ENCODE results near the gene SCGB1A1. TPM values are rescaled to one million over a fixed set of nuclear protein-coding genes. Genes with fewer than 3 reads are reported as not detected.

The SCGB1A1 gene
- polyA plus RNA-seq, 1 of the 3 experiments (the other 2 are of a cell fraction), result not detected

DNA sequence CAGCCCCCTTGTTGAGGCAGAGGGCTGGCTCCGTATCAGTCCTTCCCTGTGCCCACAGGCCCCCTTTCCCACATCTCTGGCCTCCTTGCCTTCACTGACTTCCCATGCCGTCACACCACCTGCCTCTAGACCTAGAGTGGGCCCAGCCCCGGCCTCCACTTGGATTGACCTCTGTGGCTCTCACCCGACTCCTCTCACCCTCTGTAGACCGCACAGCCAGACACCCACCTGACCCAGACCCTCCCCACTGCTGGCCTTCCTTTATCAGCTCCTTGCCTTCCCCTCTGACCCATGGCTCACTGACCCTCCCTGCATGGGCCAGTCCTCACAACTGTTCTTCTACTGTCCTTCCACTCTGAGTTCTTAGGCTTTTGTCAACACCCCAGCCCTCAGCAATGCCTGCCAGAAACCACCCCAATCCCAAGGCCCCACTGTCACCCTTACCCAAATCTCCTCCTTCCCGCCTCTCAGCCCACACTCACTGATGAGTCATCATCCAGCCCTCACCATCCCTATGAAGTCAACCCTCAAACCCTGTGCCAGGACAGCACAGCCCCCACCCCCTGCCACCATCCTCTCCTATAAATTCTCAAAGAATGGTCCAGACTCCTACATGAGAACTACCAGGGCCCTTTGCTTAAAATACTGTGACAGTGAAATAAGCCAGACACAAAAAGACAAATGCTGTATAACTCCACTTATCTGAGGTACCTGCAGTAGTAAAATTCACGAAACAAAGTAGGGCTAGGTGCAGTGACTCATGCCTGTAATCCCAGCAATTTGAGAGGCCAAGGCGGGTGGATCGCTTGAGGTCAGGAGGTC lies 53.4 kb downstream of the SCGB1A1 start (continued):
- TF ChIP-seq, protein P1, sequence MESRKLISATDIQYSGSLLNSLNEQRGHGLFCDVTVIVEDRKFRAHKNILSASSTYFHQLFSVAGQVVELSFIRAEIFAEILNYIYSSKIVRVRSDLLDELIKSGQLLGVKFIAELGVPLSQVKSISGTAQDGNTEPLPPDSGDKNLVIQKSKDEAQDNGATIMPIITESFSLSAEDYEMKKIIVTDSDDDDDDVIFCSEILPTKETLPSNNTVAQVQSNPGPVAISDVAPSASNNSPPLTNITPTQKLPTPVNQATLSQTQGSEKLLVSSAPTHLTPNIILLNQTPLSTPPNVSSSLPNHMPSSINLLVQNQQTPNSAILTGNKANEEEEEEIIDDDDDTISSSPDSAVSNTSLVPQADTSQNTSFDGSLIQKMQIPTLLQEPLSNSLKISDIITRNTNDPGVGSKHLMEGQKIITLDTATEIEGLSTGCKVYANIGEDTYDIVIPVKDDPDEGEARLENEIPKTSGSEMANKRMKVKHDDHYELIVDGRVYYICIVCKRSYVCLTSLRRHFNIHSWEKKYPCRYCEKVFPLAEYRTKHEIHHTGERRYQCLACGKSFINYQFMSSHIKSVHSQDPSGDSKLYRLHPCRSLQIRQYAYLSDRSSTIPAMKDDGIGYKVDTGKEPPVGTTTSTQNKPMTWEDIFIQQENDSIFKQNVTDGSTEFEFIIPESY (IDR thresholded peaks at IDR 0.05; ENCODE audit: borderline replicate concordance, low read depth), result no peak
- TF ChIP-seq CHD2 (IDR thresholded peaks at IDR 0.05; ENCODE audit: low read length, partially characterized antibody) (no peak), RXRA (IDR thresholded peaks at IDR 0.05; ENCODE audit: borderline replicate concordance, low read depth) (peak; percentile 51; the same call in 1 of the 2 replicates), GABPA (IDR thresholded peaks at IDR 0.05; ENCODE audit: low read depth) (no peak), RAD21 (IDR thresholded peaks at IDR 0.05; ENCODE audit: low read length) (no peak), TCF12 (IDR thresholded peaks at IDR 0.05) (peak; percentile 97), FOXM1 (IDR thresholded peaks at IDR 0.05; ENCODE audit: low read depth) (no peak)

Other genes with a start within 250 kb of the SCGB1A1 start
- gene SCGB1D1, start 228.8 kb upstream of the SCGB1A1 start, polyA plus RNA-seq (2012; rRNA removed), result not detected in 2 replicates
- gene SCGB2A1, start 210.4 kb upstream of the SCGB1A1 start, polyA plus RNA-seq (2012; rRNA removed), result not detected in 2 replicates
- gene SCGB1D2, start 176.8 kb upstream of the SCGB1A1 start, polyA plus RNA-seq (2012; rRNA removed), result not detected in 2 replicates
- not detected in 2 replicates for gene SCGB2A2, start 148.9 kb upstream of the SCGB1A1 start, polyA plus RNA-seq (2012; rRNA removed)
- not detected in 2 replicates for gene SCGB1D4, start 120.0 kb upstream of the SCGB1A1 start, polyA plus RNA-seq (2012; rRNA removed)
- 2.6 and 4.3 TPM in 2 replicates for gene ASRGL1, start 81.6 kb upstream of the SCGB1A1 start, polyA plus RNA-seq (2012; rRNA removed)
- gene AHNAK, start 127.8 kb downstream of the SCGB1A1 start, polyA plus RNA-seq (2012; rRNA removed), result 57.8 and 62.3 TPM in 2 replicates
- 1,853 and 2,105 TPM in 2 replicates for gene EEF1G, start 154.9 kb downstream of the SCGB1A1 start, polyA plus RNA-seq (2012; rRNA removed)
- 27.3 and 30.0 TPM in 2 replicates for gene TUT1, start 172.5 kb downstream of the SCGB1A1 start, polyA plus RNA-seq (2012; rRNA removed)
- gene MTA2, start 182.8 kb downstream of the SCGB1A1 start, polyA plus RNA-seq (2012; rRNA removed), result 18.4 and 20.6 TPM in 2 replicates
- 43.0 and 47.8 TPM in 2 replicates for gene EML3, start 193.7 kb downstream of the SCGB1A1 start, polyA plus RNA-seq (2012; rRNA removed)
- 7.3 and 7.9 TPM in 2 replicates for gene ROM1, start 194.2 kb downstream of the SCGB1A1 start, polyA plus RNA-seq (2012; rRNA removed)
- 104 and 116 TPM in 2 replicates for gene B3GAT3, start 203.0 kb downstream of the SCGB1A1 start, polyA plus RNA-seq (2012; rRNA removed)
- 275 and 332 TPM in 2 replicates for gene GANAB, start 227.6 kb downstream of the SCGB1A1 start, polyA plus RNA-seq (2012; rRNA removed)
- gene INTS5, start 234.3 kb downstream of the SCGB1A1 start, polyA plus RNA-seq (2012; rRNA removed), result 11.7 and 13.4 TPM in 2 replicates
- 90.1 and 126 TPM in 2 replicates for gene C11orf98, start 246.2 kb downstream of the SCGB1A1 start, polyA plus RNA-seq (2012; rRNA removed)
- gene CSKMT, start 246.3 kb downstream of the SCGB1A1 start, polyA plus RNA-seq (2012; rRNA removed), result 9.5 and 11.1 TPM in 2 replicates

All from SK-N-SH (cell line).